ENCODE results near the gene CGN.

The CGN gene

DNA sequence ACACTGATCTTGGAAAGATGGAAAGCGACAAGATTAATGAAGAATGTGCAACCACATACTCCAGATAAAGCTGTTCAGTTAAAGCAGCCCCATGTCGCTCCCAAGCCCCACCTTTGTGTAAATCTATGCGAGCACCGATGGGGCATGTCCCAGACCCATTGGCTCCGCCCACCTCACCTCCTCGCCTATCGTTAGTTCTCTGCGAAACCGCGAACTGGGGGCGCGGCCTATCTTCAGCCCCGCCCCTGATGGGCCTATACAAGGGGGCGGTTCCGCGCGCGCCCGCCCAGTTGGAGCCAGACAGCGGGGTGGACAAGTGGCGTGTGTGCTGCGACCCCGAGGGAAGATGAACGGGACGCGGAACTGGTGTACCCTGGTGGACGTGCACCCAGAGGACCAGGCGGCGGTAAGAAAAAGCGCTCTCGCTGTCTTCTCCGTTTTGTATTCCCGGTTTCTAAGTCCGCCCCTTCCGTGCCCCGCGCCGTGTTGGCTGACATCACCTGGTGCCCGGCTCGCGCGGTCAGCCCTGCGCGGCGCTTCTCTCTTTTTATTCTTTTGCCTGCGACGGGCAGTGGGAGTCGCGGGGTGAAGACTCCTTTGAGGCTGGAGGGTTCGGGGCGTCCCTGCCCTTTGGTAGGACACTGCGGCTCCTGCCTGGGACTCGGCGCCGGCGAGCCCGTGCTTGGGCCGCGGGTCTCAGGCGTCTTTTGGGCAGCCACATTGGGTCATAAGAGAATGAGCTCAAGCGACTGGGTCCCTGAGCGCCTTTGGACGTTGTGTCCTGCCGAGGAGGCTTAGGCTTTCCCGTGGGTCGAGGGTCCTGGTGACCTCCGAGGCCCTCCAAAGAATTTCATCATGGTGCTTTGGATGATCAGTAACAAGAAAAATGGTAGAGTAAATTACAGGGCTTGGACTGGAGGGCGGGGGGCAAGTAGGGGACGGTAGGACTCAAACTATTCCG lies 29.1 kb downstream of the CGN start, which contains the start of gene TUFT1:
TSS of gene TUFT1 (plus strand) at position 289 of the 961 bp plus-strand sequence. CDS start at position 347, 58 bp downstream.
- no peaks in the 10 kb centered on the region for H3K9me3 ChIP-seq (ENCODE audit: control insufficient read depth, low read depth, low read length)
- H3K9ac ChIP-seq (ENCODE audit: low read length), result peak within 1 kb of the TSS; percentile 72
- peaks cover 26% of the 10 kb centered on the region for H3K36me3 ChIP-seq (ENCODE audit: control insufficient read depth, low read depth, low read length)
- peak within 1 kb of the TSS; percentile 81 for H3K27ac ChIP-seq (ENCODE audit: low read length)
- peaks cover 10% of the 10 kb centered on the region for H3K27me3 ChIP-seq (ENCODE audit: control insufficient read depth, insufficient read depth, low read length)
- peaks cover 12% of the 10 kb centered on the region for H3K4me1 ChIP-seq (ENCODE audit: control insufficient read depth, low read depth, low read length)
- peak within 1 kb of the TSS; percentile 98 for H3K4me3 ChIP-seq (ENCODE audit: low read length)

GRCh38 chr1:151540982-151541377 lies 29.8 kb downstream of the CGN start:
- Histone ChIP-seq H3K9me3 (ENCODE audit: control insufficient read depth, low read depth, low read length) (no peaks in the 10 kb centered on the region), H3K36me3 (ENCODE audit: control insufficient read depth, low read depth, low read length) (peaks cover 19% of the 10 kb centered on the region), H3K9ac (ENCODE audit: low read length) (peak overlapping the region; percentile 72), H3K4me3 (ENCODE audit: low read length) (peak overlapping the region; percentile 98), H3K27me3 (ENCODE audit: control insufficient read depth, insufficient read depth, low read length) (peaks cover 10% of the 10 kb centered on the region), H3K27ac (ENCODE audit: low read length) (no peak overlapping the region), H3K4me1 (ENCODE audit: control insufficient read depth, low read depth, low read length) (peaks cover 12% of the 10 kb centered on the region)

DNA sequence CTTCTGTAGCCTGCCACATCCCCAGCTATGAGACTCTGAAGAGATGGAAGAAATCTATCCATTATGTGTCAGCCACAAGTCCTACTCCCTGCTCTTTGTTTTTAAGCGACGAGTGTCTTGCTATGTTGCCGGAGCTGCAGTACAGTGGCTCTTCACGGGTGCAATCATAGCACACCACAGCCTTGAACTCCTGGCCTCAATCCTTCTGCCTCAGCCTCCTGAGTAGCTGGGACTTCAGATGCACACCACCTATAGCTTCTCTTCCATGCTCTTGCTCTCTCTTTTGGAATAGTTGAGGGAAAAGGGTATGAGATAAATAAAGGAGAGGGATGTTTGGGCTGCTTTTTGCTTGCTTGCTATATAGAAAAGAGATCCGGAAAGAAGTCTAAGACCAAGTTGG lies 30.6 kb downstream of the CGN start:
- H3K4me3 ChIP-seq (ENCODE audit: low read length), result peak overlapping the region; percentile 98
- no peak overlapping the region for H3K27ac ChIP-seq (ENCODE audit: low read length)
- peaks cover 13% of the 10 kb centered on the region for H3K4me1 ChIP-seq (ENCODE audit: control insufficient read depth, low read depth, low read length)
- no peaks in the 10 kb centered on the region for H3K9me3 ChIP-seq (ENCODE audit: control insufficient read depth, low read depth, low read length)
- peaks cover 11% of the 10 kb centered on the region for H3K36me3 ChIP-seq (ENCODE audit: control insufficient read depth, low read depth, low read length)
- no peak overlapping the region for H3K9ac ChIP-seq (ENCODE audit: low read length)
- H3K27me3 ChIP-seq (ENCODE audit: control insufficient read depth, insufficient read depth, low read length), result peaks cover 10% of the 10 kb centered on the region

DNA sequence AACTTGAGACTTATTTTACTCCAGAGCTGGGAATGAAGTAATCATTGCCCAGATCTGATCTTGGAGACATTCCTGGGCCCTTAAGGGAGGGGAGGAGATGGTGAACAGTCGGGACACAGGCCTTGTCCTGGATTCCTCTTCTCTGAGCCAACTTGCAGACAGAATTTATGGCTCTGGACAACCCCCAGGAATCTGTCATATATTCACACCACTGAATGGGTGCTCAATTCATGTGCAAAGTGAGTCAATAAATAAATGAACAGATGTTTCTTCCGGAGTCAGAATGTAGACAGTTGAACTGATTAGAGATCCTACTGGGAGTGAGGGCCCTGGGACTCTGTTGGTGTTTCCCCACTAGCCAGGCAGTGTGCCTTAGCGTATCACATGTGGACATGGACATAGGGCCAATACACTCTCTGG lies 31.5 kb downstream of the CGN start:
- Histone ChIP-seq H3K9me3 (ENCODE audit: control insufficient read depth, low read depth, low read length) (no peaks in the 10 kb centered on the region), H3K27me3 (ENCODE audit: control insufficient read depth, insufficient read depth, low read length) (peaks cover 10% of the 10 kb centered on the region), H3K27ac (ENCODE audit: low read length) (no peak overlapping the region), H3K9ac (ENCODE audit: low read length) (no peak overlapping the region), H3K4me1 (ENCODE audit: control insufficient read depth, low read depth, low read length) (peaks cover 23% of the 10 kb centered on the region), H3K36me3 (ENCODE audit: control insufficient read depth, low read depth, low read length) (peaks cover 2% of the 10 kb centered on the region), H3K4me3 (ENCODE audit: low read length) (no peak overlapping the region)

DNA sequence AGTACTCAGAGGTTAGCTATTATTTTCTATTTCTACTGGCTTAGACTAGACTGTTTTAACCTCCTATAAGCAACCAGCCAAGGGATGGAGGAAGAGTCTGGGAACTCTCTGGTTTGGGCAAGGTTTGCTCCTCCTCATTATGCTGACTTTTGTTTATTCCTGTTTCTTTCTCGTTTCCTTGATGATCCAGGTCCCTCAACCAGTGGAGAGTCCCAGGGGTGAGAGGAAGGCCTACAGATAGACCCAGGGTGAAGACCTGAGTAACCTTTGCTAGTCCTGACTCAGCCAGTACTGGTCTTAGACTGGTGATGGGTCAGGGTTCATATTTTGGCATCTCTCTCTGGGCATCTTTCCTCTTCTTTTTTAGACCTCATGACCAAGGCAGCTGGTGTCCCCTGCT lies 34.4 kb downstream of the CGN start:
- H3K4me1 ChIP-seq (ENCODE audit: control insufficient read depth, low read depth, low read length), result peaks cover 17% of the 10 kb centered on the region

GRCh38 chr1:151546011-151546925 lies 35.1 kb downstream of the CGN start:
- no peaks in the 10 kb centered on the region for H3K36me3 ChIP-seq (ENCODE audit: control insufficient read depth, low read depth, low read length)
- peaks cover 17% of the 10 kb centered on the region for H3K4me1 ChIP-seq (ENCODE audit: control insufficient read depth, low read depth, low read length)
- peak overlapping the region; percentile 3 for H3K4me3 ChIP-seq (ENCODE audit: low read length)
- peaks cover 10% of the 10 kb centered on the region for H3K27me3 ChIP-seq (ENCODE audit: control insufficient read depth, insufficient read depth, low read length)
- no peaks in the 10 kb centered on the region for H3K9me3 ChIP-seq (ENCODE audit: control insufficient read depth, low read depth, low read length)
- no peak overlapping the region for H3K27ac ChIP-seq (ENCODE audit: low read length)
- peak overlapping the region; percentile 21 for H3K9ac ChIP-seq (ENCODE audit: low read length)

More for the DNA sequence above, 34.4 kb downstream of the CGN start:
- H3K27ac ChIP-seq (ENCODE audit: low read length), result no peak overlapping the region
- no peaks in the 10 kb centered on the region for H3K9me3 ChIP-seq (ENCODE audit: control insufficient read depth, low read depth, low read length)
- no peak overlapping the region for H3K4me3 ChIP-seq (ENCODE audit: low read length)
- H3K9ac ChIP-seq (ENCODE audit: low read length), result no peak overlapping the region
- H3K27me3 ChIP-seq (ENCODE audit: control insufficient read depth, insufficient read depth, low read length), result peaks cover 10% of the 10 kb centered on the region
- no peaks in the 10 kb centered on the region for H3K36me3 ChIP-seq (ENCODE audit: control insufficient read depth, low read depth, low read length)

DNA sequence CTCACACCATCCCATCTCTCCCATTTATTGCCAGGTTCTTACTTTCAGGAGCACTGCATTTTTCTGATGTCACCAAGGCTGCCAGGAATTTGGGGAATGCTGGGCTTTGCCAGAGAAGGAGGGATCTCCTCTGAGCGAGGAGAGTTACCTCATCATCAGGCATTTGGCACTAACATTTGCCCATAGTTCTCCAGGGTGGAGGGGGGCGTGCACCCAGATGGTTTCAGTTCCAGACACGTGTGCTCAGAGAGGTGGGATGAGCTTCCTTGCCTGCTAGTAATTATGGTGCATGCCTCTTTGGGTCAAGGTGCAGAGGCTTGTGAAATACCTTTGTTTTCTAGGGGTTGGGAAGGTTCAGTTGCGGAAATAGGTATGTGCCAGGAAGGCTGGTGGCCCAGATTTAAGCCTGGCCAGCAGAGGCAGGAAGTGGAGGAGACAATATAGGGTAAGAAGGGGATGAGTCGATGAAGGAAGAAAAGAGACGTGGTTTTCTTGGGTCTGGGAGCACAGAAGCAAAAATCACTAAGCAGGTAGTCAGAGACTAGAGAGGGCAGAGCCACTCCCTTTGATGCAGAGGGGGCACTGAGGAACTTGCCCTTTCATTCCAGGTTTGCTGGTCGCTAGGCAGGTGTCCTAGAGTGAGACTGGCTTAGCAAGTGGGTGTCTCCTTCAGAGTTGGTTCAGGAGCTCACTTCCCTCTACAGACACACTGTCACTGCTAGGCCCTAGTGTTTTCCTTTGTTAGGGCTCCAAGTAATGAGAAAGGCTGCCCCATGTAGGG lies 36.1 kb downstream of the CGN start:
- Histone ChIP-seq H3K27ac (ENCODE audit: low read length) (no peak overlapping the region), H3K9ac (ENCODE audit: low read length) (peak overlapping the region; percentile 21)

GRCh38 chr1:151547900-151548230 lies 36.7 kb downstream of the CGN start:
- Histone ChIP-seq H3K9ac (ENCODE audit: low read length) (peak overlapping the region; percentile 5), H3K4me3 (ENCODE audit: low read length) (no peak overlapping the region), H3K27me3 (ENCODE audit: control insufficient read depth, insufficient read depth, low read length) (no peaks in the 10 kb centered on the region), H3K4me1 (ENCODE audit: control insufficient read depth, low read depth, low read length) (peaks cover 13% of the 10 kb centered on the region), H3K36me3 (ENCODE audit: control insufficient read depth, low read depth, low read length) (no peaks in the 10 kb centered on the region), H3K9me3 (ENCODE audit: control insufficient read depth, low read depth, low read length) (no peaks in the 10 kb centered on the region), H3K27ac (ENCODE audit: low read length) (no peak overlapping the region)

More for the DNA sequence above, 36.1 kb downstream of the CGN start:
- Histone ChIP-seq H3K4me1 (ENCODE audit: control insufficient read depth, low read depth, low read length) (peaks cover 13% of the 10 kb centered on the region), H3K27me3 (ENCODE audit: control insufficient read depth, insufficient read depth, low read length) (no peaks in the 10 kb centered on the region), H3K36me3 (ENCODE audit: control insufficient read depth, low read depth, low read length) (no peaks in the 10 kb centered on the region), H3K4me3 (ENCODE audit: low read length) (peak overlapping the region; percentile 3), H3K9me3 (ENCODE audit: control insufficient read depth, low read depth, low read length) (no peaks in the 10 kb centered on the region)

DNA sequence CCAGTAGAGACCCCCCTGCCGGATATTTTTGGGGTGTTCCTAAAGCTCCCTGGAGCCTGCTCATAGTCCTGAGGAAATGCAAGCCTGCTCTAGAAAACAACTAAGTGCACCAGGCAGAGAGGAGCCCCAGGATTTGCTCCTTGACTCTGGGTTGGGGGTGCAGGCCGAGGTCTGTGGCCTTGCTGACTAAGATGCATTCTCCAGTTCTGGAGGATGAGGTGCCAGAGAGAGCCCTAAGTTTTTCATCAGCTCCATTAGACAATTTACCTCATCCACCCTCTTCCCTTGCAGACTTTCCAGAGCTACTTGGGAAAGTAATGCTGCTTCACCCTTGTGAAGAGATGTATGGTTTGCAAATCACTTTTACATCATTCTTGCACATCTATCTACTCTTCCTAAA lies 38.0 kb downstream of the CGN start:
- H3K4me3 ChIP-seq (ENCODE audit: low read length), result no peak overlapping the region
- no peak overlapping the region for H3K9ac ChIP-seq (ENCODE audit: low read length)
- H3K36me3 ChIP-seq (ENCODE audit: control insufficient read depth, low read depth, low read length), result no peaks in the 10 kb centered on the region
- no peak overlapping the region for H3K27ac ChIP-seq (ENCODE audit: low read length)
- no peaks in the 10 kb centered on the region for H3K9me3 ChIP-seq (ENCODE audit: control insufficient read depth, low read depth, low read length)
- peaks cover 13% of the 10 kb centered on the region for H3K4me1 ChIP-seq (ENCODE audit: control insufficient read depth, low read depth, low read length)
- H3K27me3 ChIP-seq (ENCODE audit: control insufficient read depth, insufficient read depth, low read length), result no peaks in the 10 kb centered on the region

DNA sequence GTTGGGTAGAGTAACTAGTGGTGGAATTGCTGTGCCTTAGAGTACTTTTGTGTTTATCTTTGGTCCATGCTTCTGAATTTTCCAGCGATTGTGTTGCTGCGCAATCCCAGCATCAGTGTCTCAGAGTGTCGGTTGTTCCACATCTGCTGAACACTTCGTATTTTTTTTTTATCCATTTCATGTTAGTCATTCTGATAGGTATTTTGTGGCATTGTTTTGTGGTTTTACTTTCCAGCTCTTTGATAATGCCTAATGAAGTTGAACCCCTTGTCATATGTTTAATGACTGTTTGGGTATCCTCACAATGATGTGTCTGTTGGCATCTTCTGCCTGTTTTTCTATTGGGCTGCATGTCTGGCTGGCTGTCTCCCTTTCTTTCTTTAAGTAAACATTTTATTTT lies 42.5 kb downstream of the CGN start:
- H3K27me3 ChIP-seq (ENCODE audit: control insufficient read depth, insufficient read depth, low read length), result no peaks in the 10 kb centered on the region
- H3K4me1 ChIP-seq (ENCODE audit: control insufficient read depth, low read depth, low read length), result no peaks in the 10 kb centered on the region
- H3K9me3 ChIP-seq (ENCODE audit: control insufficient read depth, low read depth, low read length), result no peaks in the 10 kb centered on the region

GRCh38 chr1:151556052-151556451 lies 44.9 kb downstream of the CGN start:
- Histone ChIP-seq H3K36me3 (ENCODE audit: control insufficient read depth, low read depth, low read length) (no peaks in the 10 kb centered on the region), H3K27ac (ENCODE audit: low read length) (no peak overlapping the region), H3K9me3 (ENCODE audit: control insufficient read depth, low read depth, low read length) (no peaks in the 10 kb centered on the region), H3K4me1 (ENCODE audit: control insufficient read depth, low read depth, low read length) (no peaks in the 10 kb centered on the region), H3K9ac (ENCODE audit: low read length) (no peak overlapping the region), H3K4me3 (ENCODE audit: low read length) (no peak overlapping the region), H3K27me3 (ENCODE audit: control insufficient read depth, insufficient read depth, low read length) (no peaks in the 10 kb centered on the region)

More for the DNA sequence above, 42.5 kb downstream of the CGN start:
- Histone ChIP-seq H3K4me3 (ENCODE audit: low read length) (no peak overlapping the region), H3K9ac (ENCODE audit: low read length) (no peak overlapping the region), H3K36me3 (ENCODE audit: control insufficient read depth, low read depth, low read length) (no peaks in the 10 kb centered on the region), H3K27ac (ENCODE audit: low read length) (no peak overlapping the region)

Data from iPS-18a (cell line).